Skeletal muscle cell (primary cell): ENCODE measurements around the gene RAD51AP1.

Experiments used
- DNase-seq: peaks from one replicate; pipeline ENCODE4 v3.0.0-alpha.2; 2010; ENCODE audit warnings: low read depth
- H3K4me3 ChIP-seq: 2 replicates; pipeline ENCODE4 v1.5.1; 2011; ENCODE audit warnings: low read depth, mild to moderate bottlenecking, control low read depth, low read length, moderate library complexity

Gene RAD51AP1

GRCh38 chr12:4540170-4540569 is 1.5 kb downstream of the RAD51AP1 start:
- H3K4me3 ChIP-seq: no peak overlapping the region
- DNase-seq: no peak

DNA sequence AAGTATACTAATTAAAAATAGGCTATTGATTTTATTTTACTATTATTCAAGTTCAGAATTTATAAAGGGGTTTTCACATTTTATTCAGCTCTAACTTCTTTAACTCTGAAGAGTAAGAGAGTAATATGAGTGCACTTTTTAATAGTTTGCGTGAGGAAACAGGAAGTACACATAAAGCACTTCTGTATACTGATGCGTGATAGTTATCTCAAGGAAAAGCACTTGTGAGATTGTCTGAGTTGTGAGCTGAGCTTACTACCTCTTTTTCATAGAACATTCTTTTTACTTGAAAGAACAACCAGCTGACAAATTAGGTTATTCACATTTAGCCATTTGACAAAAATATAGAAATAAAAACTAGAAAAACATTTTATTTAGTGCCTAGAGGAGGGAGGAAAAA is 1.9 kb downstream of the RAD51AP1 start:
- H3K4me3 ChIP-seq: no peak overlapping the region
- DNase-seq: no peak

GRCh38 chr12:4545195-4545594 is 6.5 kb downstream of the RAD51AP1 start:
- H3K4me3 ChIP-seq: no peak overlapping the region
- DNase-seq: no peak

GRCh38 chr12:4552191-4552590 is 13.5 kb downstream of the RAD51AP1 start:
- H3K4me3 ChIP-seq: no peak overlapping the region
- DNase-seq: no peak

DNA sequence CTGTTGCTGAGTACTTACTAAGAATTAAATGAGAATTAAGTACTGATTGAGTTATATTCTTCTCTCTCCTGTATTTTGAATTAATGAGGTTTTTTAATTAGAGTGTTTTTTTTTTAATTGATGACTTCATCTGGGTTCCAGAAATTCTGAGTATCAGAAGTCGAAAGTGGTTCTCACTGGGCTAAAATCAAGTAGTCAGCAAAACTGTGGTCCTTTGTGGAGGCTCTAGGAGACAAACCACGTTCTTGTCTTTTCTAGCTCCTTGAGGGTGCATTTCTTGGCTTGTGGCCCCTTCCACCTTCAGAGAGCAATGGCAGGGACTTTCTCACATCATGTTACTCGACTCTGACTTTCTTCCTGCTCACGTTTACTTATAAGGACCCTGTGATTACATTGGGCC is 15.3 kb downstream of the RAD51AP1 start:
- H3K4me3 ChIP-seq: no peak overlapping the region
- DNase-seq: no peak

DNA sequence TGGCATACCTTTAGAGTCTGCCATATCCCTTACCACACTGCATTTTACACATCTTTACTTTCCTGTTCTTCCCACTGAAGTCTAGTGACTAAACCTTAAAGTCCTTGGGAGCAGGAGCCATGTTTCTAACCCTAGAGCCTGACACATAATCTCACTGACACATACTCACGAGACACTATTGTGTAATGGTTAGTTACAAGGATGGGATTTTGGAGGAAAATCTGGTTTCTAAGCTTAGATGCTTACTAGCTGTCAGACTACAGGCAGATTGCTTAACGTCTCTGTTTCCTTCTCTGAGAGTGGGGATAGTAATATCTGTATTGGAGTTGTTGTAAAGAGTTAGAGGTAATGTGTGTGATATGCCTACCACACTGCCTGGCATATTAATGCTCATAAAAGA is 17.1 kb downstream of the RAD51AP1 start:
- H3K4me3 ChIP-seq: no peak overlapping the region
- DNase-seq: no peak

- DNase-seq: no peak
- H3K4me3 ChIP-seq: no peak overlapping the region
These were observed 18.2 kb downstream of the RAD51AP1 start for GRCh38 chr12:4556735-4557530.

DNA sequence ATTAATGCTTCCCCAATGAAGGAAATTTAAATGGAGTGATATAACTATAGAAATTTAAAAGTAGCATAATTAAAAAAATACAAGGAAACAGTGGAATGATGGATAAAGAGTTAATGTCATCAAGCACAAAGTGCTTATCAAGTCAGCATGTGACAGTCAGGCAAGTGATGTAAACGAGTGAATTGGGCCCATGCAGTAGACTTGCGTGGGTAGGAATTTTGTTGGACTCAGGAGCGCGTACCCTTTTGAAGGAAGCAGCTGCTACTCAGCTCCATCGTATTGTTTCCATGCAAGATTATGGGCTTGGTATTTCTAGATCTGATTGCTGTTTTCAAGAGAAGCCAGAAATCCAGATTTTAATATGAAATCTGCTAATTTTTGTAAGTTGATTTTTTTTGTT is 18.9 kb downstream of the RAD51AP1 start:
- no peak overlapping the region for H3K4me3 ChIP-seq
- DNase-seq: no peak

- no peak for DNase-seq
- no peak overlapping the region for H3K4me3 ChIP-seq
These were observed 19.5 kb downstream of the RAD51AP1 start for GRCh38 chr12:4558171-4558570.

DNA sequence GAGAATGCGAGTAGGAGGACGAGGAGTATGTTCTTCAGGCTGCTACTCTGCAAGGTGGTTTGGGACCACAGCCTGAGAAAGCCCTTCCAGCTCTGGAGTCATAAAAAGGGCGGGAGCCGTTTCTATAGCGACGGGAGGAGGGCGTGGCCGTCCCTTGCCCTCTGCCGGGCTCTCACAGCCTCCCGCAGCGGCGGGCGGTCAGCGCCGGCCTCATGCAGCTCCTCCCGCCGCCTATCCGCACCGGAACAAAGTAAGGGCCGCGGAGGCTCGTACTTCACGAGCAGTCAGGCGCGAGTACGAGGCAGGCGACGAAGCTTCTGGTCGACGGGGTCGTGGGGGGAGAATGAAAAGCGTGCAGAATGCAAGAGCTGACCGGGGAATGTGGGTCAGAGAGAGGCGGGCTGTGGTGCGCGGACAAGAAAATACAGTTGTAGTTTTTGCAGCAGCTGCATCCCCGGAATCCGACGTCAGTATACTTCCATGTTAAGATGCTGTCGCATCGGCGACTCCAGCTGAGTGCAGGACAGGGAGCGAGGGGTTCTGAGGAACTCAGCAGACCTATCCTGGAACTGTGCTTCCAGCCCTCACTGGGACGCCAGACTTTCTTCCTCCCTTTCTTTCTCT is 23.5 kb downstream of the RAD51AP1 start, which contains the start of gene DYRK4:
DYRK4 (plus strand) TSS at position 175 of the 624 bp plus-strand sequence; CDS start at position 213, 38 bp downstream.
- peak within 1 kb of the TSS; percentile 47 for H3K4me3 ChIP-seq
- peak; percentile 42 for DNase-seq

DNA sequence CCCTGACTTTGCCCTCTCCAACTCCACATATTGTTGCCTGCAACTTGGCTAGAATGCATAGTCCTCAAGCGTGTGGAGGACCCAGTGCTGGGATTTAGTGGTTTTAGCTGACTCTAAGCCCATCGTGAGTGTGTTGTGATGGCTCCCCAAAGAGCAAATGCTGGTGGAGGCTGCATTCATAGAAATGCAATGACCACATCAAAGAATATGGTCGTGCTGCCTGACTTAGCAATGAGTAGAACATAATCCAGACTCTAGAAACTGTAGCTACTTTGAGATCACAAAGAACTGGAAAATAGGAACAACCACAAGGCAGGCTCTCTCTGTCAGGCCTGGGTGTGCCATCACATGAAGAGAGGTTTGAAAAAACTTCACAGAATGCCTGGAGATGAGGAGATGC is 24.6 kb downstream of the RAD51AP1 start:
- H3K4me3 ChIP-seq: no peak overlapping the region
- DNase-seq: no peak

GRCh38 chr12:4564818-4565217 is 26.1 kb downstream of the RAD51AP1 start:
- no peak for DNase-seq
- H3K4me3 ChIP-seq: no peak overlapping the region

DNA sequence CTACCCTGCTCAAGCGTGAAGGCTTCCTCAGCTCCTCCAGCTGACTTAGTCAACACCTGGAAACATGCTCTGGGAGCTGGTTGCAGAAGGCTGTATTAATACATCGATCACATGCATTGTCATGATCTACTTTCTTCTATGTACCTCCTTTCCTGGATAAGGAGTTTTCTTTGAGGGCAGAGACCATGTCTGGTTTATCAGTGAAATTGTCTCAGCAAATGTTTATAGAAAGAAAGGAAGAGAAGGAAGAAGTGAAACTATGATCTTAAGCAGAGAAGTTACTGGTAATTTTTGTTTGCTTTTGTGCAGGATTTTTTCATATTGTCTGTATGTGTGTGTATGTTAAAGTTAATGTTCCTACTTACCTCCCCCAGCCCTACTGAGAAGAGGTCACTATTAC is 27.8 kb downstream of the RAD51AP1 start:
- DNase-seq: no peak
- H3K4me3 ChIP-seq: no peak overlapping the region

GRCh38 chr12:4567073-4567881 is 28.6 kb downstream of the RAD51AP1 start:
- no peak overlapping the region for H3K4me3 ChIP-seq
- DNase-seq: no peak

DNA sequence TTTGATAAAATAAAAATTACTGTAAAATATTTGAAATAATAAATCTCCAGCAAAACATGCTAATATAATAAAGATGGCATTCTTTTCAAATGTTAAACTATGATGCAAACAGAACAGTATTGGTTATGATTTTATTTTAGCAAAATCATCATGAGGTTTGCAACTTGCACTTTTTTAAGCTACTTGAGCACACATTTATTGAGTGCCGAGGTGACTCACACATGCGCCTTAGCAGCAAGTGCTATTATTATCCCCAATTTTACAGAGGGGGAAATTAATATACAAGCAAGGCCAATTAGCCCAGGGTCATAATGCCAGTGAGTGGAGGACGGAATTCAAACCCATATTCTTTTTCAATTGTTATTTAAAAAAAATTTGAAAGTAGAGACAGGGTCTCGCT is 30.6 kb downstream of the RAD51AP1 start:
- no peak for DNase-seq
- no peak overlapping the region for H3K4me3 ChIP-seq

DNA sequence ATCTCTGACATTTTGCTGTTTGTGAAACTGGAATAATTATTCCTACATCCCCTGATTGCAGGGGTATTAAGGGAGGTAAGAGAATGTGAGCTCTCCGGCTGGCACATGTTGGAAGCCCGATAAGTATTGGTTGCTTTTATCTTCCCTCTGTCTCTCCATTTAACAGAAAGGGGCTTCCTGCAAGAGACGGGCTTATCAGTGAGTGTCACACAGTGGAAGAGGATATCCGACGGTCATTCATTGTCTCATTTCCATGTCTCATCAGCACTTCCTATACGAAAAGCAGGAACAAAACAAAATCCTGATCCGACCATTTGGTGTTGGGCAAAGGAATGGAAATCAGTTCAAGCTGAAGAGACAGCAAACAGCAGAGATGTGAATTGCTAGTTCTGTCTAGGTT is 34.0 kb downstream of the RAD51AP1 start:
- H3K4me3 ChIP-seq: no peak overlapping the region
- no peak for DNase-seq

GRCh38 chr12:4579305-4580102 is 40.8 kb downstream of the RAD51AP1 start:
- no peak overlapping the region for H3K4me3 ChIP-seq
- DNase-seq: no peak

- no peak overlapping the region for H3K4me3 ChIP-seq
- no peak for DNase-seq
These were observed 41.6 kb downstream of the RAD51AP1 start for GRCh38 chr12:4580281-4580688.

DNA sequence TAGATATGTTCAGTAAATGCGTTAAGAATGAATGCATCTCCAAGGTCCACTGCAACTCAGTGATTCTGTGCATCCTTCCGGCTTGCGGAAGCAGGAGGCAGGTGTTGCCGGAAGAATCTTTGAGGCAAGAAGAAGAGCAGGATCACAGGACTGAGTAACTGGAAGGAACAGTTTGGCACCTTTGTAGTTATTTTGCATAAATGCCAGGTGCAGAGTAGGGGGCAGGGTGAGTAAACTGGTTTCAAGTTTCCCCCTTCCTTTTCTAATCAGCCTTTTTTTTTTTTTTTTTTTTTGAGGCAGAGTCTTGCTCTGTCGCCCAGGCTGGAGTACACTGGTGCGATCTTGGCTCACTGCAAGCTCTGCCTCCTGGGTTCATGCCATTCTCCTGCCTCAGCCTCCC is 45.6 kb downstream of the RAD51AP1 start:
- DNase-seq: no peak
- H3K4me3 ChIP-seq: no peak overlapping the region

GRCh38 chr12:4584896-4585295 is 46.2 kb downstream of the RAD51AP1 start:
- no peak for DNase-seq
- no peak overlapping the region for H3K4me3 ChIP-seq
